ENCODE results near the gene DBNDD1. TPM values are rescaled to one million over a fixed set of nuclear protein-coding genes. Genes with fewer than 3 reads are reported as not detected.

The DBNDD1 gene
- polyA plus RNA-seq, 1 of the 3 experiments (the other 2 are of a cell fraction): 27.9 TPM

DNA sequence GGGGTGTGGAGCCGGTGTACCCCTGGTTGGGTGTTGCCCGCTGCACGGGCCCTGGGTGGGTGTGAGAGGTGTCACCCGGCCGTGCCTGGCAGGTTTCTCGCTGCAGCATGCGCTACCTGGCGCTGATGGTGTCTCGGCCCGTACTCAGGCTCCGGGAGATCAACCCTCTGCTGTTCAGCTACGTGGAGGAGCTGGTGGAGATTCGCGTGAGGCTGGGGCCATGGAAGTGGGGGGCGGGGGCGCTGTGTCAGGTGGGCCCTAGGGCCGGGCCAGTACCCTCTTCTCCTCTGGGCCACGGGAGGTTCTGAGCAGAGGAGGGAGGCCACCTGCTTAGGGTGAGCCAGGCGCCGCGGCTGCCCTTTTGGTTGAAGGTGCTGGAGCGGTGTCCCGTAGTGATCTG, 57.3 kb downstream of the DBNDD1 start (continued):
- TF ChIP-seq, protein P1, sequence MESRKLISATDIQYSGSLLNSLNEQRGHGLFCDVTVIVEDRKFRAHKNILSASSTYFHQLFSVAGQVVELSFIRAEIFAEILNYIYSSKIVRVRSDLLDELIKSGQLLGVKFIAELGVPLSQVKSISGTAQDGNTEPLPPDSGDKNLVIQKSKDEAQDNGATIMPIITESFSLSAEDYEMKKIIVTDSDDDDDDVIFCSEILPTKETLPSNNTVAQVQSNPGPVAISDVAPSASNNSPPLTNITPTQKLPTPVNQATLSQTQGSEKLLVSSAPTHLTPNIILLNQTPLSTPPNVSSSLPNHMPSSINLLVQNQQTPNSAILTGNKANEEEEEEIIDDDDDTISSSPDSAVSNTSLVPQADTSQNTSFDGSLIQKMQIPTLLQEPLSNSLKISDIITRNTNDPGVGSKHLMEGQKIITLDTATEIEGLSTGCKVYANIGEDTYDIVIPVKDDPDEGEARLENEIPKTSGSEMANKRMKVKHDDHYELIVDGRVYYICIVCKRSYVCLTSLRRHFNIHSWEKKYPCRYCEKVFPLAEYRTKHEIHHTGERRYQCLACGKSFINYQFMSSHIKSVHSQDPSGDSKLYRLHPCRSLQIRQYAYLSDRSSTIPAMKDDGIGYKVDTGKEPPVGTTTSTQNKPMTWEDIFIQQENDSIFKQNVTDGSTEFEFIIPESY (IDR thresholded peaks at IDR 0.05; ENCODE audit: borderline replicate concordance, low read depth): no peak
- TF ChIP-seq NFIC (IDR thresholded peaks at IDR 0.05; ENCODE audit: borderline replicate concordance) (no peak), FOXJ3 (CRISPR knock-in tag; IDR thresholded peaks at IDR 0.05) (no peak), FOSL2 (IDR thresholded peaks at IDR 0.05; ENCODE audit: borderline replicate concordance, low read depth) (no peak), RFX5 (IDR thresholded peaks at IDR 0.05; ENCODE audit: low read length) (no peak), EP300 (IDR thresholded peaks at IDR 0.05; ENCODE audit: borderline replicate concordance in 1 of 2, low read depth in 1 of 2, low read length in 1 of 2) (no peak), RCOR1 (IDR thresholded peaks at IDR 0.05; ENCODE audit: low read length) (no peak), POLR2AphosphoS5 (IDR thresholded peaks at IDR 0.05; ENCODE audit: low read depth, low read length) (no peak)

DNA sequence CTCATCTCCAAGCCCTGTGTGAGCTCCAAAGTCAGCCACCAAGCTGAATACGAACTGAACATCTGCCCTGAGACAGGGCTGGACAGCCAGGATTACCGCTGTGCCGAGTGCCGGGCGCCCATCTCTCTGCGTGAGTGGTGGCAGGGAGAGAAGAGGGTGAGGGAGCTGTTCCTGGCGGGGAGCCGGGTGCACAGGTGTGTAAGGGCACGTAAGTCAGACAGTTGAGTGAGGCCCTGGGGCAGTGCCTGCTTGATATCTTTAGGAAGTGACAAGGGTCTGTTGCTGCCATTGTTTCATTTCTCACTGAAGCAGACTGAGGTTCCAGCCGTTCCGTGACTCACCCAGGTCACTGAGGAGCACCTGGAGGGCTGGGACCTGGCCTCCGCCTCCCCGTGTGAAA, 58.3 kb downstream of the DBNDD1 start:
- ChIA-PET CTCF (interaction anchor here (1.4 kb wide), 1 partner anchor 18 kb away, joined by 3 read pairs; no protein-coding TSS in a partner anchor), POLR2A (no interaction called here)
- DNase-seq: no peak
- no peaks in the 10 kb centered on the region for H4K20me1 ChIP-seq (ENCODE audit: insufficient read depth)
- no peaks in the 10 kb centered on the region for H3K9me3 ChIP-seq
- no peaks in the 10 kb centered on the region for H3K9me2 ChIP-seq
- no peak overlapping the region for H3K9ac ChIP-seq
- peaks cover 4% of the 10 kb centered on the region for H3F3A ChIP-seq (replicated peaks; ENCODE audit: insufficient read depth)
- H3K4me2 ChIP-seq: no peak overlapping the region
- no peaks in the 10 kb centered on the region for H3K27me3 ChIP-seq (ENCODE audit: insufficient read depth)
- no peaks in the 10 kb centered on the region for H3K79me2 ChIP-seq (ENCODE audit: insufficient read depth)
- peaks cover 0 to 6% of the 10 kb centered on the region in 2 experiments; a peak in 1 of 4 replicates for H3K4me1 ChIP-seq (ENCODE audit: control insufficient read depth in 1 of 2, insufficient read depth in 2 of 2, low read depth in 1 of 2, low read length in 1 of 2)
- peaks cover 0 to 28% of the 10 kb centered on the region in 2 experiments for H3K36me3 ChIP-seq (replicated peaks in 1 of 2; ENCODE audit: control insufficient read depth in 1 of 2, insufficient read depth in 2 of 2, low read length in 1 of 2)
- TF ChIP-seq MXI1 (IDR thresholded peaks at IDR 0.05; ENCODE audit: low read depth, low read length): no peak
- TF ChIP-seq, protein P2, sequence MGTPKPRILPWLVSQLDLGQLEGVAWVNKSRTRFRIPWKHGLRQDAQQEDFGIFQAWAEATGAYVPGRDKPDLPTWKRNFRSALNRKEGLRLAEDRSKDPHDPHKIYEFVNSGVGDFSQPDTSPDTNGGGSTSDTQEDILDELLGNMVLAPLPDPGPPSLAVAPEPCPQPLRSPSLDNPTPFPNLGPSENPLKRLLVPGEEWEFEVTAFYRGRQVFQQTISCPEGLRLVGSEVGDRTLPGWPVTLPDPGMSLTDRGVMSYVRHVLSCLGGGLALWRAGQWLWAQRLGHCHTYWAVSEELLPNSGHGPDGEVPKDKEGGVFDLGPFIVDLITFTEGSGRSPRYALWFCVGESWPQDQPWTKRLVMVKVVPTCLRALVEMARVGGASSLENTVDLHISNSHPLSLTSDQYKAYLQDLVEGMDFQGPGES (IDR thresholded peaks at IDR 0.05; ENCODE audit: low read depth, low read length): no peak
- TF ChIP-seq, protein P3, sequence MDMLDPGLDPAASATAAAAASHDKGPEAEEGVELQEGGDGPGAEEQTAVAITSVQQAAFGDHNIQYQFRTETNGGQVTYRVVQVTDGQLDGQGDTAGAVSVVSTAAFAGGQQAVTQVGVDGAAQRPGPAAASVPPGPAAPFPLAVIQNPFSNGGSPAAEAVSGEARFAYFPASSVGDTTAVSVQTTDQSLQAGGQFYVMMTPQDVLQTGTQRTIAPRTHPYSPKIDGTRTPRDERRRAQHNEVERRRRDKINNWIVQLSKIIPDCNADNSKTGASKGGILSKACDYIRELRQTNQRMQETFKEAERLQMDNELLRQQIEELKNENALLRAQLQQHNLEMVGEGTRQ (IDR thresholded peaks at IDR 0.05; ENCODE audit: borderline replicate concordance, low read depth, low read length): no peak
- TF ChIP-seq NFIC (IDR thresholded peaks at IDR 0.05; ENCODE audit: borderline replicate concordance): no peak
- TF ChIP-seq MEF2A (IDR thresholded peaks at IDR 0.05; ENCODE audit: borderline replicate concordance, low read depth): no peak
- TF ChIP-seq RXRA (IDR thresholded peaks at IDR 0.05; ENCODE audit: borderline replicate concordance, low read depth): no peak
- no peak for TF ChIP-seq JUND (IDR thresholded peaks at IDR 0.05)
- TF ChIP-seq, protein P4, sequence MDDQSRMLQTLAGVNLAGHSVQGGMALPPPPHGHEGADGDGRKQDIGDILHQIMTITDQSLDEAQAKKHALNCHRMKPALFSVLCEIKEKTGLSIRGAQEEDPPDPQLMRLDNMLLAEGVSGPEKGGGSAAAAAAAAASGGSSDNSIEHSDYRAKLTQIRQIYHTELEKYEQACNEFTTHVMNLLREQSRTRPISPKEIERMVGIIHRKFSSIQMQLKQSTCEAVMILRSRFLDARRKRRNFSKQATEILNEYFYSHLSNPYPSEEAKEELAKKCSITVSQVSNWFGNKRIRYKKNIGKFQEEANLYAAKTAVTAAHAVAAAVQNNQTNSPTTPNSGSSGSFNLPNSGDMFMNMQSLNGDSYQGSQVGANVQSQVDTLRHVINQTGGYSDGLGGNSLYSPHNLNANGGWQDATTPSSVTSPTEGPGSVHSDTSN (IDR thresholded peaks at IDR 0.05): no peak
- TF ChIP-seq EZH2phosphoT487 (IDR thresholded peaks at IDR 0.05; ENCODE audit: borderline replicate concordance, low read depth): no peak
- TF ChIP-seq POLR2AphosphoS5 (IDR thresholded peaks at IDR 0.05; ENCODE audit: low read depth, low read length): no peak
- no peak for TF ChIP-seq EP300 (IDR thresholded peaks at IDR 0.05; ENCODE audit: borderline replicate concordance in 1 of 2, low read depth in 1 of 2, low read length in 1 of 2)
- TF ChIP-seq TCF12 (IDR thresholded peaks at IDR 0.05): no peak
- TF ChIP-seq YY1 (IDR thresholded peaks at IDR 0.05; ENCODE audit: low read depth): no peak
- TF ChIP-seq RCOR1 (IDR thresholded peaks at IDR 0.05; ENCODE audit: low read length): no peak
- TF ChIP-seq FOXJ3 (CRISPR knock-in tag; IDR thresholded peaks at IDR 0.05): no peak
- TF ChIP-seq GATA2 (CRISPR knock-in tag; IDR thresholded peaks at IDR 0.05): no peak
- no peak overlapping the region for H2AFZ ChIP-seq (ENCODE audit: low read depth)
- no peak overlapping the region for H3K27ac ChIP-seq (ENCODE audit: low read depth in 2 of 2, low read length in 1 of 2)
- H3K4me3 ChIP-seq (ENCODE audit: low read depth in 2 of 2, low read length in 1 of 2): no peak overlapping the region
- 98% methylated on average over 13 of the region's 13 CpGs for WGBS (ENCODE audit: low lambda C conversion rate)

Data from SK-N-SH (cell line).